ENCODE data around the gene ARNT2.

DNA sequence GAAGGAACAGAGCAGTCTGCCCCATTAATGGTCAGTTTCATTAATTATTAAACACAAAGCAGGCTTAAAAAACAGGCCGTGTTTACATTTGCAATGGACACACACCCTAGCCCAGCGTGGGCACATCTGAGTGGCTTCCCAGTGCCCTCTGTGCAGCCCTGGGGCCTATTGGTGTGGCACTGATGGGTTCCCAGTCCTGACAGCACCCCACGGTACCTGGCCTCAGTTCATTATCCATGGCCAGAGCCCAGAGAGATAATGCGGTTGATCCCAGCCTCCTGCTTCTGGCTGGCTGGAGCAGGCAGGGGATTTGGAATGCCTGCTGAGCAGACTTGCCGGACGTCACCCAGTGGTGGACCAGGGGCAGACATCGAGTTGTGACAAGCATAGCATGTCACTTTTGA lies 180.4 kb downstream of the ARNT2 start:
- TF ChIP-seq, protein P1, sequence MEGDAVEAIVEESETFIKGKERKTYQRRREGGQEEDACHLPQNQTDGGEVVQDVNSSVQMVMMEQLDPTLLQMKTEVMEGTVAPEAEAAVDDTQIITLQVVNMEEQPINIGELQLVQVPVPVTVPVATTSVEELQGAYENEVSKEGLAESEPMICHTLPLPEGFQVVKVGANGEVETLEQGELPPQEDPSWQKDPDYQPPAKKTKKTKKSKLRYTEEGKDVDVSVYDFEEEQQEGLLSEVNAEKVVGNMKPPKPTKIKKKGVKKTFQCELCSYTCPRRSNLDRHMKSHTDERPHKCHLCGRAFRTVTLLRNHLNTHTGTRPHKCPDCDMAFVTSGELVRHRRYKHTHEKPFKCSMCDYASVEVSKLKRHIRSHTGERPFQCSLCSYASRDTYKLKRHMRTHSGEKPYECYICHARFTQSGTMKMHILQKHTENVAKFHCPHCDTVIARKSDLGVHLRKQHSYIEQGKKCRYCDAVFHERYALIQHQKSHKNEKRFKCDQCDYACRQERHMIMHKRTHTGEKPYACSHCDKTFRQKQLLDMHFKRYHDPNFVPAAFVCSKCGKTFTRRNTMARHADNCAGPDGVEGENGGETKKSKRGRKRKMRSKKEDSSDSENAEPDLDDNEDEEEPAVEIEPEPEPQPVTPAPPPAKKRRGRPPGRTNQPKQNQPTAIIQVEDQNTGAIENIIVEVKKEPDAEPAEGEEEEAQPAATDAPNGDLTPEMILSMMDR (conservative IDR thresholded peaks at IDR 0.05; ENCODE audit: low read depth in 2 of 2), result no peak
- no peak for TF ChIP-seq POLR2AphosphoS5 (IDR thresholded peaks at IDR 0.05; ENCODE audit: low read depth)
